ENCODE data around the gene CFAP46.
"Not testable (repeated sequence)": the region's sequence is repeated elsewhere in the genome, so short reads cannot be mapped to it uniquely, and the experiment has no call there.

The CFAP46 gene

DNA sequence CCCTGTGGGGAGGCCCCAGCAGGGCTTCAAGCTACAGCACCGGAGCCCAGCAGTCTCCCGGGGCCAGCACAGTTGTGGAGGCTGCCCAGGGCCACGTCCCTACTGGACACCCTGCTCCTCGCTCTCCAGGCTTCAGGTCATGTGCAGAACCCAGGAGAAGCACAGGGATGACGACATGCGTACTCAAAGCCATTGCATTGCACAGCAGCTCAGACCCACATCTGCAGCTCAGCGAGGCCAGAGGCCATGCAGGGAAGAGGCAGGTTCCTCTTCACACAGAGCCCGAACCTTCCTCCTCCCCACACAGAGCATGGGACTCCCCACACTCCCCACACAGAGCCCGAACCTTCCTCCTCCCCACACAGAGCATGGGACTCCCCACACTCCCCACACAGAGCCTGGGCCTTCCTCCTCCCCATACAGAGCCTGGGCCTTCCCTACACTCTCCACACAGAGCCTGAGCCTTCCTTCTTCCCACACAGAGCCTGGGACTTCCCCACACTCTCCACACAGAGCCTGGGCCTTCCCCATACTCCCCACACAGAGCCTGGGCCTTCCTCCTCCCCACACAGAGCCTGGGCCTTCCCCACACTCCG lies 12.3 kb downstream of the CFAP46 start:
- in situ Hi-C loops (cut with HindIII; ENCODE audit: low pct_unique_long_range_greater_than_20kb, low sequenced_read_pairs), result no loop called here
- no peak for TF ChIP-seq JUND (IDR thresholded peaks at IDR 0.05; ENCODE audit: low read depth)
- DNase-seq (ENCODE audit: low read depth in 1 of 2, low spot score in 1 of 2), result no peak

DNA sequence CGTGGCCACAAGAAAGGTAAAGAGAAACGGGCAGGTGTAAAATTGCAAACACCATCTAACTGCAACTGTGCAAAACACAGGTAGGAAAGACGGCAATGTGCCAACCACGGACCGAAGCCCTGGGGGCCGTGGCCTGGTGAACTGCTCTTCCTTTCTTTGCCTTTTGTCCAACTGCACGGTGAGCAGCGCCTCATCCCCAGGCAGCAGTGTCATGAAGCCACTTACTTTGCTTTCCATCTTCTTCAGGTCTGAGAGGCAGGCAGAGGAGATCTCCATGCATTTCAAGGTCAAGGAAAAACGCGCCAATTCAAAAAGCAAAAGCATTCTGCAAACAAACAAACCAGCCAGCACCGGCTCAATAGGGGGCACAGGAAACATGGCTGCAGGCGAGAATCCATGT lies 12.9 kb downstream of the CFAP46 start:
- no peak for TF ChIP-seq JUND (IDR thresholded peaks at IDR 0.05; ENCODE audit: low read depth)
- in situ Hi-C loops (cut with HindIII; ENCODE audit: low pct_unique_long_range_greater_than_20kb, low sequenced_read_pairs), result no loop called here
- DNase-seq (ENCODE audit: low read depth in 1 of 2, low spot score in 1 of 2), result no peak

DNA sequence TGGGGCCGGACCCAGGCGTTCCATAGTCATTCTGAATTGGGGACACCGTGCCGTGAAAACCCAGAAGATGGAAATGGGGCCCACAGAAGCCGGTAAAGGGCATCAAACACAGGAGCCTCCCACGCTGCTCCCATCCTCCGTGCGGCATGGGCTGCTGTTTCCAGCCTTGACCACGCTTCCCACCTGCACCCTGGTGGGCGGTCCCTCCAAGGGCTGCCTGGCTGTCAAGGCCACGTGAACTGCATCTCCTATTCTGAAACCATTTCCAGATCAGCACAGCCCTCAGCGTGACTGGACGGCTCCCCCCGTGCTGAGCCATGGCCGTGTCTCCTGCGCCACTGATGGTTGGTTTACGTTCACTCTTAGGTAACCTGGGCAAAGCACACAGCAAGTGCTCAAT lies 14.1 kb downstream of the CFAP46 start:
- TF ChIP-seq JUND (IDR thresholded peaks at IDR 0.05; ENCODE audit: low read depth), result no peak
- DNase-seq (ENCODE audit: low read depth in 1 of 2, low spot score in 1 of 2), result no peak
- in situ Hi-C loops (cut with HindIII; ENCODE audit: low pct_unique_long_range_greater_than_20kb, low sequenced_read_pairs), result no loop called here

DNA sequence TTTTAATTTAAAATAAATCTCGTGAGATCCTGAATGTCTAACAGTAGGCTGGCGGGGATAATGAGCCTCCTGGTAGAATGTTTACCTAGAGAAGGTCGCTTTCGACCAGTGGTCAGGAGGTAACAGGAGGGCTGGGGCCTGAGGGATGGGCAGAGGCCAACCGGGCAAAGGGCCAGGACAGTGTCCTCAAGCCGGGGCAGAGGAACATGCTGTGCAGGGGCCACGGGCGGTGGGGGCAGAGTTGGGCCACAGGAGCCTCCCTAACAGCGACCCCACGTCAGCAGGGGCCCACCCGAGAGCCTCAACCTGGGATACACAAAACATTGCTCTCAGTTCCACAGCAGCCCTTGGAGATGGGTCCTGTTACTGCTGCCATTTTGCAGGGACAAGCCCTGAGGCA lies 14.5 kb downstream of the CFAP46 start:
- in situ Hi-C loops (cut with HindIII; ENCODE audit: low pct_unique_long_range_greater_than_20kb, low sequenced_read_pairs), result no loop called here
- DNase-seq (ENCODE audit: low read depth in 1 of 2, low spot score in 1 of 2), result no peak
- no peak for TF ChIP-seq JUND (IDR thresholded peaks at IDR 0.05; ENCODE audit: low read depth)

DNA sequence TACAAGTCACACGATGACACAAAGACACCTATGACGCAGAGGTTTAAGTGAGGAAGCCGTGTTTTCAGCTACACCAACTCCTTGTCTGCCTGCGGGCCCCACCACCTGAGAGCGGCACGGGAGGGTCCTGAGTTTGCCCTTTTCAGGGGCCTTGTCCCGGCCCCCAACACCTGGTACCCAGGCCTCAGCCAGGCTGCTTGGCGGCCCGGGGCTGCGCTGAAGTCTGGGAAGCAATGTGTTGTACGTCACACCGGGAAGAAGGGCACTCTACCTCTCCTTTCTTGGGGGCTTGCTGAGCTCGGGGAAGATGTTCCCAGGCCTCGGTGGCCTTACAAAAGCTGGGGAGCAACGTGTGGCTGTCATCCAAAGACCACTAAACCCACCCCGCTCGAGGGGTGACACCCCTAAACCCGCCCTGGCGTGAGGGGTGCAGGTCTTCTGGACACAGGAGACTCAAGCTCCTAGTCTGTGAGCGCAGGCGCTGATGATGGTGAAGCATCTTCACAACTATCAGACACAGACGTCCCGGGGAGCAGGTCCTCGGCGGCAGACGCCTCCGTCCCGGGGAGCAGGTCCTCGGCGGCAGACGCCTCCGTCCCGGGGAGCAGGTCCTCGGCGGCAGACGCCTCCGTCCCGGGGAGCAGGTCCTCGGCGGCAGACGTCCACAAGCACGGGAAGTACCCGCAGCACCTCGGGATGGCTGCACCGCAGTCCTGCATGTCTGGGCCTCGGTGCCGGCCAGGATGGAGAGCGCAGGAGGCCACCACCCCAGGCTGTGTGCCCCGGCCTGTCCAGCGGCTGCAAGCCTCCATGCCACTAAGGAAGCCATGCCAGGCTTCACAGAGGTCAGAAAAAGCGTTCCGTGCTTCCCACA lies 15.4 kb downstream of the CFAP46 start:
- in situ Hi-C loops (cut with HindIII; ENCODE audit: low pct_unique_long_range_greater_than_20kb, low sequenced_read_pairs), result no loop called here
- no peak for TF ChIP-seq JUND (IDR thresholded peaks at IDR 0.05; ENCODE audit: low read depth)
- no peak for DNase-seq (ENCODE audit: low read depth in 1 of 2, low spot score in 1 of 2)

DNA sequence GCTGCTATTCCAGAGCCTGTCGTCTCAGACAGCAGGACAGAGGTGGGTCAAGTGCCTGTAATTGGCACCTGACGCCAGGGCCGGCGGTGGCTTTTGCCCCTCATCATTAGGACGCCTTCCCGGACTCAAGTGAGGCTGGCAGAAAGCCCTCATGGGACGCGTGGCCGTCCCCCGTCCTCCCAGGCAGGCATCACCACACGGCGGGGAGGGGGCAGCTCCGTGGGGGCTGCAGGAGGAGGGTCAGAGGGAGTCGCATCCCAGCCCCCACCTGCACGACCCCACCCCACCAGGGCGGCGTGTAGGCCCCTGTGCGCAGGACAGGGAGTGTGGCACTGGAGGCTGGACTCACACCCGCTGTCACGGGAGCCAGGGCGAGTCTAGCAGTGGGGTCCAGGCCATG lies 16.3 kb downstream of the CFAP46 start:
- TF ChIP-seq JUND (IDR thresholded peaks at IDR 0.05; ENCODE audit: low read depth), result no peak
- in situ Hi-C loops (cut with HindIII; ENCODE audit: low pct_unique_long_range_greater_than_20kb, low sequenced_read_pairs), result no loop called here
- no peak for DNase-seq (ENCODE audit: low read depth in 1 of 2, low spot score in 1 of 2)

DNA sequence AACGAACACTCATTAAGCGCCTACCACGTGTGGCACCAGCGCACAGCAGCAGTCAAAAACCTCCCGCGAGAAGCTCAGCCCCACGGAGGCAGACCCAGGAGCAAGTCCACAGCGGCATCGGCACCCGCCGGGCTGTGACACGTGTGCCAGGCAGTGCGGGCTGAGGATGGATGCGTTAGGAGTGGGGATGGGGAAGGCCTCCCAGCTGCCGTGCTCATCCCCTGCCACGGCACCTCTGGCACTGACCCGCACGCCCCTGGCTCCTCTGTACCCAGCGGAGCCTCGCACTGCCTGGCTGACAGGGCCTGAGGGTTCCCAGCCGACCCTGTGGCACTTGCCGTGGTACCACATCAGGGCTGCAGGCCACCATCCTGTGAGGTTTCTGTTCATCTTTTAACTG lies 16.8 kb downstream of the CFAP46 start:
- TF ChIP-seq JUND (IDR thresholded peaks at IDR 0.05; ENCODE audit: low read depth), result no peak
- in situ Hi-C loops (cut with HindIII; ENCODE audit: low pct_unique_long_range_greater_than_20kb, low sequenced_read_pairs), result no loop called here
- DNase-seq (ENCODE audit: low read depth in 1 of 2, low spot score in 1 of 2), result no peak

DNA sequence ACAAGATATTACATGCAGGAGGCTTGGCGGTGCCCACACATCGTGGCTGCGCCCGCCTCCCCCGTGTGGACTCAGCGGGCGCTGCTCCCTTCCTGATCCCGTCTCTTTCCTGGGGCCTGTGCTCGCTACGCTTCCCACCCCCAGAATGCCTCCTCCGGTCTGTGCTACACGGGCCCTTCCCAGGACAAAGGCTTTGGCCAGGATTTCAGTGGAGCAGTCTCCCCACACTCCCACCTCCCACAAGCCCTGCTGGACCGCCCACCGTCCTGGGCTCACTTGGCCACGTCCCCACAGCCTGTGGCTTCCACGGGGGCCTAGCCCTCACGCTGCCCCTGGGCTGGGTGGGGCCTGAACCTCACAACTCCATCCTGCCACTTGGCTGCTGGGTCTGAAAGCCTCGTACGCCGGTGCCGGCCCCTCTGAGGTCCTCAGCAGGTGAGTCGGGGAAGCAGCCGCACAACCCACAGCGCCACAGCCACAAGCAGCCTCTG lies 17.3 kb downstream of the CFAP46 start:
- no peak for TF ChIP-seq JUND (IDR thresholded peaks at IDR 0.05; ENCODE audit: low read depth)
- in situ Hi-C loops (cut with HindIII; ENCODE audit: low pct_unique_long_range_greater_than_20kb, low sequenced_read_pairs), result no loop called here
- DNase-seq (ENCODE audit: low read depth in 1 of 2, low spot score in 1 of 2), result no peak

DNA sequence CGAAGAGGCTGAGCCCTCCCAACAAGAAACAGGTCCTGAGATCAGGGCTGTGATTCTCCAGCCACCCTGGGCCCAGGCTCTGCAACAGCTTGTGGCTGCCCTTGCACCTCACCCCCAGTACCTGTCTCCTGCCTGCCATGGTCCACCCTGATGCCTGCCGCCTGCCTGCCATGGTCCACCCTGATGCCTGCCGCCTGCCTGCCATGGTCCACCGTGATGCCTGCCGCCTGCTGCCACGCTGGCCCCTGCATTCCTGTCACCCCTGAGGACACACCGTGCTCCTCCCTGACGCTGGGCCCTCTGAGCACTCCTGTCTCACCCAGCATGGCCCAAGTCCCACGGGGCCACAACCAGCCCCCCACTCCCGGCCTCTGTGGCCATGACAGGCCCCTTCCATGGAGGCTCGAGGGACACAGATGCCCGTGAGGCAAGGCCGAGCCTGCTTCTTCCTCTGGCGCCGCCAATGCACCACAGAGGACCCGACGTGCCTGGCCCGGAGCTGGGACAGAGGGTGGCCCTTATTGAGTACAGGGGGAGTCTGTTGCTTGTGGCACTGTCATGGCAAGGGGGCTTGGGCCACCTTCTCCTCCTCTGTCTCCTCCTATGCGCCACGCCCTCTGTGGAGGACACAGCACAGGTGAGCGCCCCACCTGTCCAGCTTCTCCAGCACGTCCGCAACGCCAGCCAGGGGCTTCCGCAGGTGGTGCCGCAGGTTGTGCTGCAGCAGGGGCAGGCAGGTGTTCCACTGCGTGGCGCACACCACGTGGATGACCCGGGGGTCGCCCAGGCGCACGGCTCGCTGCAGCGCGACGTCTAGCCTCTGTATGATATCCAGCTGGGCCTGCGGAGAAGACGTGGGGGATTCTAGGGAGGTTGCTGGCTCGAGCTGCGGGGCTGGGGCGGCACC lies 18.1 kb downstream of the CFAP46 start:
- no peak for TF ChIP-seq JUND (IDR thresholded peaks at IDR 0.05; ENCODE audit: low read depth)
- in situ Hi-C loops (cut with HindIII; ENCODE audit: low pct_unique_long_range_greater_than_20kb, low sequenced_read_pairs), result no loop called here
- no peak for DNase-seq (ENCODE audit: low read depth in 1 of 2, low spot score in 1 of 2)

DNA sequence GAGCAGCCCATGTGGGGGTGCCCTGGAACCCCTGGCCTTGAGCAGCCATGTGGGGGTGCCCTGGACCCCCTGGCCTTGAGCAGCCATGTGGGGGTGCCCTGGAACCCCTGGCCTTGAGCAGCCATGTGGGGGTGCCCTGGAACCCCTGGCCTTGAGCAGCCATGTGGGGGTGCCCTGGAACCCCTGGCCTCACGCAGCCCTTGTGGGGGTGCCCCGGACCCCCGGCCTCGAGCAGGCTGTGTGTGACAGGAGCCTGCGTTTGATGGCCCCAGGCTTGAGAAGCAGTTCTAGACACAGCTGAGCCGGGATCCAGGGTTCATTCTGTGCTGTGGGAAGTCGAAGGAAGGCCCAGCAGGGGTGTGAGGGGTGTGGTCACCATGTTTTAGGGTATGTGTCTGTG lies 19.0 kb downstream of the CFAP46 start:
- in situ Hi-C loops (cut with HindIII; ENCODE audit: low pct_unique_long_range_greater_than_20kb, low sequenced_read_pairs); DNase-seq (ENCODE audit: low read depth in 1 of 2, low spot score in 1 of 2): not testable (repeated sequence)

DNA sequence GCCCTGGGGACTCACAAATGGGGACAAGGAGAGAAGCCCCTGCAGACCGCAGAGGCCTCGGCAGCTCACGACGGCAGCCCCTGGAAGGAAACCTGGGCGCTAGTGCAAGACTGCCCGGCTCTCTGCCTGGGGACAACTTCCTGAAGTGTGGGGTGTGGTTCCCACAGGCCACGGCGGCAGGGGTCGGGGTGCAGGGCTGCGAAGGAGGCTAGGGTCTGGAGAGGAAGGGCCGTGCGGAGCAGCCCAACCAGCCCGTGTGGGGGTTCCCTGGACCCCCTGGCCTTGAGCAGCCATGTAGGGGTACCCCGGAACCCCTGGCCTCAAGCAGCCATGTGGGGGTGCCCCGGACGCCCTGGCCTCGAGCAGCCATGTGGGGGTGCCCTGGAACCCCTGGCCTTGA lies 19.5 kb downstream of the CFAP46 start:
- no peak for DNase-seq (ENCODE audit: low read depth in 1 of 2, low spot score in 1 of 2)
- TF ChIP-seq JUND (IDR thresholded peaks at IDR 0.05; ENCODE audit: low read depth), result no peak
- in situ Hi-C loops (cut with HindIII; ENCODE audit: low pct_unique_long_range_greater_than_20kb, low sequenced_read_pairs), result no loop called here

DNA sequence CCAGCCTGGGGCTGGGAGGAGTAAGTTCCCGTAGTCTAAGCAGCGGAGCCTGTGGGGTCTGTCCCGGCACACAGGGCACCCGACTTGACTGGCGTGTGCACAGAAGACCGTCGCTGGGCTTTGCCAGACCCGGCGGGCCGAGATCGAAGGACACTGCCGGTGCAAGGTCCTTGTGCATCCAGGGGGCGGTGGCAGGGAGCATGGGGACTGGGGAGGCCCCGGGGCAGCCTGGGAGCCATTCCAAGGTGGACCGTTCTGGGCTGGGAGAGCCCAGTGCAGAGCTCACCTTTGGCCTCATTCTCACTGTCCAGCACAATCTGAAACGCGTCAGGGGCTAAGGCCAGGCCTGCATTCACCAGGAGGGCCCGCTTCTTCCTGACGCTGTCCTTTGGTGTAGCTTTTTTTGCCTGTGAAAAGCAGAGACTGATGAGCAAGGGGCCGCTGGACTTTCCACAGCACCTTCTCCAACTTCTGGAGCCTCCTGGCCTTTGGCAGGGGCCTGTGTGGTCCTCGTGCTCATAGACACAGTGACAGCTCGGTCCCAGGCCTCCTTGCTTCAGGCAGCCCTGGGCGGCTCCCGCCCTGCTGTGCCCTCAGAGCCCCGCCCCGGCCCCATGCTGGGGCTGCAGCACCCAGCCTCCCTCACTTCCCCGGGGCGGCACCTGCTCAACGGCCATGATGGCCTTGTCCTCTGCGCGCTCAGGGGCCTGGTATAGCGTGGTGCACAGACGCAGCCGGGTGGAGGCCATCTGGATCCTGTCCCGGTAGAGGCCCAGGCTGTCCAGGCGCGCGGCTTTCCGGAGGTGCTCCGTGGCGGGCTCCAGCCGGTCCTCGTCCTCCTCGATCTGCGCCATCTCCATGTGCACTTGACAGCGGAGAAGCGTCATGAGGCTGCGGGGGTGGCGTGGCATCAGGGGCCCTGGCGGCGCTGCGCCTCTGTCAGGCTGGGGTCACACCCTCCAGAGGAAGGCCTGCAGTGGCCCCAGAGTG lies 20.3 kb downstream of the CFAP46 start:
- in situ Hi-C loops (cut with HindIII; ENCODE audit: low pct_unique_long_range_greater_than_20kb, low sequenced_read_pairs), result no loop called here
- TF ChIP-seq JUND (IDR thresholded peaks at IDR 0.05; ENCODE audit: low read depth), result no peak
- DNase-seq (ENCODE audit: low read depth in 1 of 2, low spot score in 1 of 2), result no peak

All from T47D (cell line).